HG03575 (cell line): ENCODE measurements around the gene POLN.
"Not testable (repeated sequence)": the region's sequence is repeated elsewhere in the genome, so short reads cannot be mapped to it uniquely, and the experiment has no call there.

Source experiments
- ATAC-seq: cut with Tn5 transposase; IDR thresholded peaks from one replicate; pipeline ENCODE4 v1.9.1; 2021; ENCODE audit not compliant: unreplicated experiment, insufficient number of reproducible peaks, low FRiP score; ENCODE audit errors: extremely low read depth

Gene POLN

DNA sequence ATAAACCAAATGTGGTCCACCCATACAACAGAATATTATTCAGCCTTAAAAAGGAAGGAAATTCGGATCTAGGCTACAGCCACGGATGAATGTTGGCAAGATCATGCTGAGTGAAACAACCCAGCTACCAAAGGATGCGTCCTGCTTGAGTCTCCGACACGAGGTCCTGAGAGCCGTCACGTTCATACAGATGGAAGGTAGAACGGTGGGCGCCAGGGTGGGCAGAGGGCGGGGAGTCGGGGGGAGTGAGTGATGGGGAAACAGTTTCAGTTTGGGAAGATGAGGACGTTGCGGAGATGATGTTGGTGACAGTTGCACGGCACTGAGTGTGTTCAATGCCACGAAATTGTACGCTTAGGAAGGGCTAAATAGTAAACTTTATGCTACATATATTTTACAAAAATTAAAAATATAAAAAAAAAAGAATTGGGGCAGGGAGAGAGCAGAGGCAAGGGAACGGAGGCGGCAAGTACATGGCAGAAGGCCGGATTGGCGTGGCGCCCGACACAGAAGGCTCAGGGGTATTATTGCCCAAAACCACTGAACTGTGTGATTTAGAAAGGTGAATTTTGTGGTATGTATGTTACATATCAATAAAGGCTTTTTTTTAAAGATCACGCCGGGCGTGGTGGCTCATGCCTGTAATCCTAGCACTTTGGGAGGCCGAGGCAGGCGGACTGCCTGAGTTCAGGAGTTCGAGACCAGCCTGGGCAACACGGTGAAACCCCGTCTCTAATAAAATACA is 34.8 kb upstream of the POLN start:
- no peak for ATAC-seq

DNA sequence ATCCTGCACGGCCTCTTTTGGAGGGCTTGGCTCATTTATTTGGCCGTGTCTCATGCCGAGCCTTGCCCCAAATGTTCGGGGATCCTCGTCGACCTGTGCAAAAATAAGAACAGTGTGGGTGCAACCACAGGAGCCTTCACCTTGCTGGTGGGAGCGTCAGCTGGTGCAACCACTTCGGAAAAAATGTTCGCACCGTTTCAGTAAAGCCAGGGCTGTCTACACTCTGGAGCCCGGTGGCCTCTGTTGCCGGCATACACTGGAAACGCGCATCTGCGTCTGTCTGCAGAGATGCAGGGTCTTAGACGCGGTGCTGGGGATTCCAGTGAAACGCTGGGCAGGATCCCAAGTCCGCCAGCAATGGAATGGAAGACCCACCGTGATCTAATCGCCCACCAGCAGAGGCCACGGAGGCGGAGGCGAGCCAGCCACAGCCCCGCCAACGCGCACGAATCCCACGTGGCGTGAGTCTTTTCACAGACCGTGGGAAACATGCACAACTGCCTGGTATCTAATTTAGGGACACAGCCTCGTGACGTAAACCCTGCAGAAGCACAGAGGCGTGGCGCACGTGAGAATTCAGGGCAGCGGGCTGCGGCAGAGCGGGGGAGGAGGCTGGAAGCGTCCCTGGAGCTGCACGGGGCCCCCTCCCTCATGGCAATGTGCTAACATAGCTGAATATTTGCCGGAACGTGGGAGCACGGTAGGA is 33.8 kb upstream of the POLN start:
- no peak for ATAC-seq

DNA sequence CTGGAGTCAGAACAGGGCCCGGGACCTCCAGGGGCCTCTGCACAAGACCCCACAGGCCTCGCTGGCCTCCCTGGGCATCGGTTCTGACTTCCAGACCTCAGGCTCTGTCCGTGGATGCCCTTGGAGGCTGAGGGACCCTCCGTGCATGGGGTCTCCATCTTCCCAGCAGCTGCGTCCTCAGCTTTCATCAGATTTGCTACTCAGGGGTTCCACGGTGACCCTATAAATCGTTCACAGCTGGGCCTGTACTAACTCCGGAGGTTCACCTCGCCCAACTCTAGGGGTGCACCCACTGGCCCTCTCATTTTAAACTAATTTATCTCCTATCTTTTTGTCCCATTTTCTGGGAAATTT is 33.1 kb upstream of the POLN start:
- not testable (repeated sequence) for ATAC-seq

DNA sequence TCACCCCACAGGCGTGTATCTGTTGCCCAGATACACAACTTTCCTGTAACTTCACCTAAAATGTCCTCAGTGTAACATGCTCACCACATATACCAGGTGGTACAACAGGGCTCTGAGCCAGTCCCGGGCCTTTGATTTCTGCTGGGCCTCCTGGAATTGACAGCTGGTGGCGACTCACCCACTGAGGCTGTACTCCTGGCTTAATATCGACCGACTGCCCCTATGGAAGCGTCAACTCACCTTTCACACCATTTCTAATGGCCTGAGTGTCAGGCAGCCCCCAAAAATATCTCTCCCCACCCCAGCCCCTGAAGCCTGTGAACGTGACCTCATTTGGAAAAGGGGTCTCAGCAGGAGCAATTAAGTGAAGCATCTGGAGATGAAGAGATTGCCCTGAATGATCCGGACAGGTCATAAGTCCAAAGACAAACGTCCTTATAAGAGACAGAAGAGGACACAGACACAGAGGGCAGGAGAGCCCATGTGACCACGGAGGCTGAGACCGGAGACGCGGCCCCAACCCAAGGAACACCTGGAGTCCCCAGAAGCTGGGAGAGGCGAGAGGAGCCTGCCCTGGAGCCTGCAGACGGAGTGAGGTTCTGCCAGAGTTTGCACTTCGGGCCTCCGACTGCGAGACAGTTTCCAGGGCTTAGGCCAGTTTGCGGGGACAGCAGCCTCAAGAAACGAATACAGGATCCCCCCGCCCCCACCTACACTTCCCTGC is 32.6 kb upstream of the POLN start:
- no peak for ATAC-seq

DNA sequence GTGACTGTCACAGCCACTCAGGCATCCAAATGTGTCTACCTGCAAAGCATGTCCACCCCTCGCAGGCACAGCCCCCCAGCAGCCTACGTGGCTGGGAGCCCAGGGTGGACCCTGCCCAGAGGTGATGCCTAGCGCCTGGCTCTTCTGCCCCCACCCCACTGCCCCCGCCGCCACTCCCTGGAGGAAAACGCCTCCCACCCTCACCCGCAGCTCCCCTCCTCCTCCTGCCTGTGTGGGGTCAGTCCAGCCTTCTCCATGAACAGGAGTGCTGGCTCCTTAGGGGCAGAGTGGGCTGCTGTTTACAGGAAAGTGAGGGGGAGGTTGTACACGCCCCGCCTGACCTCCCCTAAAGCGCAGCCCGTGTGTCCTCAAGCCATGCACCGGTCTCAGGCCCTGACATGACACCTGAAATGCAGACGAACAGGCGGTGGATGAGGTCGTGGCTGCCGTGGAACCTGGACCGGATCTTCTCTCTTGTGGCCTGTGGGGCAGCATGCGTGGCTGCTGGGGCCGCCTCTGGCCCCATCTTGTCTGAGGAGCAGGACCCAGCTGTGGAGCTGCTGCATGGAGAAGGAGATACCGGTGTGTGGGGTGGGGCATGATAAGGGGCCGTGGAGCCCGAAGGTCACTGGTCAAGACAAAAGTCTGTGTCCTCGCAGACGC is 31.9 kb upstream of the POLN start:
- ATAC-seq, result no peak

DNA sequence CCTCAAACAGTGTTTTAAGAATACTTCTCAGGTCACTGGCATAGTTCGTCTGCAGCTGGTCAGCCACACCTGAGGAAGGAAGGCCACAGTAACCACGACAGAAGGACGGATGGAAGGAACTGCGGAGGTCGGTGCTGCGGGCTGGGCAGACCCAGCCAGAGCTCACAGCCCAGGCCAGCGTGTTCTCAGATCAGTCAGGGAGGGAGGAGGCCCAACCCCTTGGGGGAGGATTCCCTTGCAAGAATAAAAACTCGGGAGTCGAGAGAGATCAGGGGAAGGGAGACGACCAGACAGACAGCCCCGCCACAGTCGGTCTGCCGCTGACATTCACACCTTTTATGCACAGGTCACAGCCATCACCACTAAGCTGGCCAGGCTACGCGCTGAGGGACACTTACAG is 31.3 kb upstream of the POLN start:
- no peak for ATAC-seq

DNA sequence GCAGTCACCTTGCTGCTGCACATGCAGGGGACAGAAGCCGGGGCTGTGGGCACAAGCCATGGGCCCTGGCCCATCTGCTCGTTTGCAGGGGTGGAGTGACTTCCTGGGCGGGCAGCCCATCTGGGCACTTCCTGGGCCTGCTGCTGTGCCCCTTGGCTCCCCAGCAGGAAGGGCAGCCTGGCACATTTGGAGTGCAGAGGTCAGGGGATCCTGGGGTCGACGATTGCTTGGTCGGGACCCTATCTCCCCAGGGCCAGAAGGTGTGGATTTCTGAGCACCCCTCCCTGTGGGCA is 30.9 kb upstream of the POLN start:
- no peak for ATAC-seq

DNA sequence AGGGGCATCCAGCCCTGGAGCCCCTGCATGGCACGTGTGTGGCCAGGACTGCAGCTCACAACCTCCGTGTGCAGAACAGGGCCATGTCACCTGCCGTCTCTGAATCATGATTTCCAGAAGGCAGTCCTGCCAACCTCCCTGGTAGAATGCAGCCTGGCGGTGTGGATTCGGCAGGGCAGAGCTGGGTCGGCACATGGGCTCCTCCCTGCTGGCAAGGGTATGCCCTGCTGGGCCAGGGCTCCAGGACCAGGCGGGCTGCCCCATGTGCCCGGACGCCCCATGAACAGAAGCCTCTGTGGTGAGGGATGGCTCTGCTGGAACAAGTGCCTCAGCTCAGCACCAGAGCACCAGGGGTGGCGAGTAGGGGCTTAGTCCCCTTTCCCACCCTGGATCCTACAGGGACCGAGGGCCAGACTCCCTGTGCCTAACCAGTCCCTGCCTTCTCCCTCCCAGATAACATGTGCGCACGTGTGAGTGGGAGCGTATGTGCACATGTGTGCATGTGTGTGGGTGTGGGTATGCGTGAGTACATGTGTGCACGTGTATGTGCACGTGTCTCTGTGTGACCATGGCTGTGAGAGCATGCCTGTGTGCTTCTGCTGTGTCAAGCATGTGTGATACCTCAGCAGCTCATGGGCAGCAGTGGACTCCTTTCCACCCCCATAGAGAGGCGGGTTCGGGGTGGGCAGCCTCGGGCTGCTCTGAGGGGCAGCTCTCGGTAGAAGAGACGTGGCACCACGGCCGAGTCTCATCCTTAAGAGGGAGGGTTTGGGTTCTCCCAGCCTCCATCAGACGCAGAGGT is 30.3 kb upstream of the POLN start:
- no peak for ATAC-seq

DNA sequence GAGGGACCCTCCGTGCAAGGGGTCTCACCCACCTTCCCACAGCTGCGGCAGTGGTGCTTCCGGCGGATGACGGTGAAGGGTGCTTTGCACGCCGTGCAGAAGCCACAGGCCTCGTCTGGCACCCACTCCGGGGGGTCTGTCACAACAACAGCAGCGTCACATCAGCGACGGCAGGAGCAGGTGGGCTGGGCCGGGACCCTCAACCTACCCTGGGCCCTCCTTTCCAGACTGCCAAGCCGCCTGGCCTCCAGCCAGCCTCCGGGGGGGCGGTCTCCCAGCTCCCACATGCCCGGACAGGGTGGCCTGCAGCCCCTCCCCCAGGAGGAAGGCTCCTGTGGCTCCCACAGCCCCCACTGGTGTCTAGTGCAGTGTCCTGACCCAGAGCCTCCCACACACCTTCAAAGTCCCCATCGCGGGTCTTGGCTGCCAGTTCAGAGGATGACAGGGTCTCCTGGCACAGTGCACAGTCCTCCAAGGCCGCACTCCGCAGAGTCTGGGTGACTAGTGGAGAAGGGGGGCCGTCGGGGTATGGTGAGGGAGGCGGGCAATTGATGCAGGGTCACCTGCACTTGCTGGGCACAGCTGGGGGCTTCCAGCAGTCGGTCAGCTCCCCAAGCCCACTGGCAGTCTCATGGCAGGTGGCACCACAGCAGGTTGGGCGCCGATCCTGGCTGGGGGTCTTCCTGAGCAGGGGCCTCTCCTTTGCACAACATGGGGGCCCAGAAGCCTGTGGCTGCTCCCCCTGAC is 29.5 kb upstream of the POLN start:
- ATAC-seq, result no peak

DNA sequence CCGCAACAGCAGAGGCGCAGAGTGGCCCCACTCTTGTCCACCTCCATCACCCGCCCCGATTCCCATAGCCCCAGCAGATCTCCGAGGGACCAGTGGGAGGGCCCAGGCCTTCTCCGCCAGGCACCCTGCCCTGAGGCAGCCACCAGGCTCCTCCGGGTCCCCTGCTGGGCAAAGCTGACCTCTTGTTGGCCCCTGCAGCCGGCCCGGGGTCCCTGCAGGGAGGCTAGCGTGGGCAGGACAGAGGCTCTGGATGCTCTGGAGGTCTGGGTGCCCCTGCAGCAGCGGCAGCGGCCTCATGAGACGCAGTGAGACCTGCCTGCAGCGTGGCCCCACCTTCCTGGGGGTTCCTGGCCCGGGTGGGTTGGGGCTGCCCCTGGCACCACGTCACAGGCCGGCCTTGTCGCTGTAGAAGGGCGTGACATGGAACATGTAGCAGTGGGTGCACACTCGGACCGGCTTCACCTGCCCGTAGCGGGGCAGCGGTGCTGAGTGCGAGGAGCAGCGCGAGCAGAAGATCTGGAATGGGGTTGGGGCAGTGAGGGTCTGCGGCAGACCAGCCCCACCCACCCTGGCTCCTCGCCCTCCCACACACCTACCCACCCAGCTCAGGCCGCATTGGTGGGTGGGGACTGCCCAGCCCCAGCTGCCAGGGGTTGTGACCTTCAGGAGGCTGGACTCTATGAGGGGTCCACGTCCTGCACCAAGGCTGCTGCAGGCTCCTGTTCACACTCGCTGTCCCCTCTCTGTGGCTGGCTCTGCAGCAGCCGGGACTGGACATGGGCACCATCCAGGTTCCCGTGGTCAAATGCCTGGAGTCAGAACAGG is 28.6 kb upstream of the POLN start:
- no peak for ATAC-seq

DNA sequence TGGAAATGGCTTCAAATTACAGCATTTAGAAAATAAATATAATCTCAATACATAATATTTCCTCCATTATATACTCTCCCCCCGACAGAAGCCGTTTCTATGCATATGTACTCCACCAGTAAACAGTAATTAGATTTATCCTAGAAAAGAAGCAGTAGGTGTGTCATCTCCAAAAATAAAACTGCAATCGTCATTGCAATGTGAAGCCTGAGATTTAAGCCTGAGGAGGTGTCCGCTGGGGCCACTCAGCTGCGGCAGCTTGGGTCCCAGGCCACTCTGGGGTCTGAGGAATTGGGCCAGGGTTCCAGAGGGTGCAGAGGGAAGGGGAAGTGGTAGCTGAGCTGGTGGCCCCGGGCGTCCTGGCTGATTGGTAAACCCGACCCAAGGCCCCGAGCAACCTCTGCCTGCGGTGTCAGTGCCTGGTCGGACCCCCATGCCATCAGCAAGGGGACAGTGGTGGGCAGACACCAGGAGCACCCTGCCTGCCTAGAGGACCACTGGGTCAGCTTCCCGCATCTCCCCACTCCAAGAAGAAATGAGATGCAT is 27.8 kb upstream of the POLN start:
- ATAC-seq, result no peak

DNA sequence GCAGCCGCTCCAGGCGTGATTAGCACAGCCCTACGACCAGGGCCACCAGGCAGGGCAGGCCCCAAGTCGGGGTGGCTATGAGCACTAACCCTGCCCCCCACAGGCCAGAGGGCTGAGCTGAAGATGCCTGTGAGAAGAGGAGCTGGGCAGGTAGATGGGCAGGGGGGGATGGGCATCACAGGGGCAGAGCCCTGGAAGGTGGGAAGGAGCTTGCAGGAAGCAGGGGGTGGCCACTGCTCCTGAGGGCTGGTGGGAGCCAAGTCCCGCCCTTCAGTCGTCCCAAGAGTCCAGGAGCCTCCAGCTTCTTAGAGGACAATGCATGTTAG is 27.2 kb upstream of the POLN start:
- ATAC-seq, result no peak

DNA sequence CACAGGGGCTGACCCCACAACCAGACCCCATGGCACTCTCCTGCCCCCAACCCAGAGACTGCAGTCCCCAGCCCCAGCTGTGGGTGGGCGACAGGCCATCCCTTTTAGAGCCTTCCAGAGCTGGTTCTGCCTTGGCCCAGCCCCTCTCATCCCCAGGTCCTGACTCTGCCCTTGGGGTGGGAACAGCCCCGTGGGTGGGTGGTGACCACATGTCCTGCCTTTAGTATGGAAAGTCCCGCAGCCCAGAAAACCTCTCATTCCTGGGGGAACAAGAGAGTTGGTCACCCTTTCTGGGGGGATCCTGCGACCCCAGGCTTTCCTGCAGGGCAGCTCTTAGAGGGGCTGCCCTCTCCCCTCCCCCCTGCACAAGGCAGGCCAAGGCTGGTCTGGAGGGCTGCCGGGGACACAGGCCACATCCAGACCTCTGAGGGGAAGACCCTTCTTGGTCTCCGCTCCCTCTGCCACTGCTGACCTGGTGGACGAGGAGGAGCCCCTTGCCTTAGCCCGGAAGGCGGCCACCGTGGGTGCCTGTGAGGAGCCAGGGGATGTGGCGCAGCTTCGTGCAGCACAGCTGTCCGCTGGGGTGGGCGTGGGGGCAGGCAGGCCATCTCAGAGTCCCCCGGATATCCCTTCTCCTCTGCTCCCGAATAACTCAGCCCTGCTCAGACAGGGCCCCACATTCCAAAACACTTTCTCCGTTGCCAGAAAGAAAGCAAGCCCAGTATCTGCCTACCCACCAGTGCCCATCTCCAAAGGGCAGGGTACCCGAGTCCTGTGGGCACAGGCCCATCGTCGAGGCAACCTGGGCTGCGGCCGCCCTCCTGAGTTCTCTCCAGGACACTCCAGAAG is 26.7 kb upstream of the POLN start:
- no peak for ATAC-seq

DNA sequence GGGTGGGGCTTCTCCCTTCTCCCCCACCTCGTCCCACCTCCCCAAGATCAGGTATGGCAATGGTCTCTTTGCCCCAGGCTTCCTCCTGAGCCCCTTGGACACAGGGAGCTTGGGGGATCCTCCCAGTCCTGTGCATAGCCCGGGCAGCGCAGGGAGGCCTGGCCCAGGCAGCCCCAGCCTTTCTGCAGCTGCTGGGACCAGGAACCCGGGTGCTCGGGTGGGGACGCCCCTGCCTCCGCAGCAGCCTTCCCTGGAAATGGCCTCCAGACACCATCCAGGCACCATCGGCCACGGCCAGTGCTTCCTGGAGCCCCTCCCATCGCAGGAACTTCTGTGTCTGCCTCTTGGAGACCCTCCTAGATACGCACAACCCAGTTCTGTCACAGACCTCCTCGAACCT is 25.9 kb upstream of the POLN start:
- ATAC-seq, result no peak

DNA sequence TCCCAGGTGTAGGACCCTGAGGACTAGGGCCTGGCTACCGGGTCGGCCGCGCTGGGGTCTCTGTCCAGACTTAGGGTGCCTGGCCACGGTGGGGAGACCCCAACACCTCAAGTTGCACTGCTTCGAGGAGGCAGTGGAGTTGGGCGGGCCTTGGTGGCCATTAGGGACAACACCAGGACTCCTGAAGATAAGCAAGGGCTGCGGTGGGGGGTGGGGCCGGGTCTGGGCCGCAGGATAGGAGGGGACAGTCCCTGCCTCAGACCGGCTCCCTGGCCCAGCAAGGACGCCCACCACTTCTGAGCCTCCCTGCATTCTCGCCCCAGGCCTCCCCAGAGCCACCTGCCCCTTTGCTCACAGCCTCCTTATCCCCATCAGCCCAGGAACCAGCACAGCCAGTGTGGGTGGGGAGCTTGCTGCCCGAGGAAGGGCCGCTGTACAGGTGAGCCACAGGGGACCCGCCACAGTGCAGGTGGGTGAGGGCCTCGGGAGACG is 25.4 kb upstream of the POLN start:
- no peak for ATAC-seq

DNA sequence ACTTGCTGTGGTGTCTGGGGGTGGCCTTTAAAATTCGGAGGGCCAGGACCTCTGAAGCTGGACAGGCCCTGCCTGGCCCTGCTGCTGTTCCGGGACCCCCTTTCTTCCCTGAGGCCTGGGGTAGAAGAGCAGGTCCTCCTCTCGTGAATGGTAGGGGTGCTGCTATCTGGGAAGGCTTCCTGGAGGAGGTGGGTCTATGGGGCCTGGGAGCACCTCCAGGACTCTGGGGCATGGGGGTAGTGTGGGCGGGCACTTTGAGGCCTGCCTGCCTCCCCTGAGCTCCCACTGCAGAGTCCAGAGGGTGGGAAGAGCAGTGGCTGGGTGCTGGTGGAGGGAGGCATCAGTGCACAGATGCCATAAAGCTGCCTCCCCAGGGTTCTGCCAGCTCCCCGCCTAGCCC is 24.9 kb upstream of the POLN start:
- no peak for ATAC-seq

DNA sequence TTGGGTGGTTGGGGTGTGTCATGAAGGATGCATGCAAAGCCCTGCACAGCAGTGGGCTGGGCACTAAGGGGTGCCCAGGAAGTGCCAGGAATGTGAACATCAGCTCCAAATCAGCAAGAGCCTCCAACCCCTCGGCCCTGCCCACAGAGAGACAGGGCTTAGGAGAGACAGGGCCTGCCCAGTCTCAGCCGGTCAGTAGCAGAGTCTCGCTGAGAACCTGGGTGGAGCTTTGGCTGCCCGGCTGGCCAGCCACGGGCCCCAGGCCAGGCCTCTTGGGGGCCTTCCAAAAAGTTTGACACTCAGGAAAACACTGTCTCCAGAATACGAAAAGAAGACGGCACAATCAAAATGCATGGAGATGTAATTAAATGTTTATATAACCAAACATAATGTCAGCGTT is 24.3 kb upstream of the POLN start:
- ATAC-seq, result no peak
